Neural progenitor cell (in vitro differentiated cells): Measurements from ENCODE around the gene PPFIBP1. TPM values are rescaled to one million over a fixed set of nuclear protein-coding genes. Genes with fewer than 3 reads are reported as not detected.
"Not testable (repeated sequence)": the region's sequence is repeated elsewhere in the genome, so short reads cannot be mapped to it uniquely, and the experiment has no call there.

ENCODE experiments used
- DNase-seq: peaks from one replicate; pipeline ENCODE4 v3.0.0-alpha.2; 2016; ENCODE audit warnings: low spot score
- H2AFZ ChIP-seq: fragments of 200-600 bp; sonication (generic); replicated peaks from 2 replicates; pipeline ENCODE4 v1.6.1; 2016; ENCODE audit warnings: antibody characterized with exemption
- H3F3A ChIP-seq: fragments of 200-600 bp; sonication (generic); 2 replicates; pipeline ENCODE4 v1.6.1; 2016; ENCODE audit warnings: antibody characterized with exemption, low read depth
- H3K27ac ChIP-seq: fragments of 200-600 bp; sonication (generic); 2 replicates; pipeline ENCODE4 v1.5.1; 2016; ENCODE audit warnings: mild to moderate bottlenecking
- H3K27me3 ChIP-seq: fragments of 200-600 bp; sonication (generic); 2 replicates; pipeline ENCODE4 v1.6.1; 2016; ENCODE audit warnings: mild to moderate bottlenecking, moderate library complexity
- H3K36me3 ChIP-seq: fragments of 200-600 bp; sonication (generic); 2 replicates; pipeline ENCODE4 v1.5.1; 2016
- H3K4me1 ChIP-seq: fragments of 200-600 bp; sonication (generic); 2 replicates; pipeline ENCODE4 v1.6.1; 2016; ENCODE audit warnings: mixed run types
- H3K4me2 ChIP-seq: fragments of 200-600 bp; sonication (generic); 2 replicates; pipeline ENCODE4 v1.6.1; 2016
- H3K4me3 ChIP-seq: fragments of 200-600 bp; sonication (generic); 2 replicates; pipeline ENCODE4 v1.5.1; 2016
- H3K79me2 ChIP-seq: fragments of 200-600 bp; sonication (generic); 2 replicates; pipeline ENCODE4 v1.6.1; 2016; ENCODE audit warnings: low read depth
- H3K9ac ChIP-seq: fragments of 200-600 bp; sonication (generic); 2 replicates; pipeline ENCODE4 v1.6.1; 2016
- H3K9me3 ChIP-seq: fragments of 200-600 bp; sonication (generic); 2 replicates; pipeline ENCODE4 v1.5.1; 2016; ENCODE audit warnings: low read depth
- H4K20me1 ChIP-seq: fragments of 200-600 bp; sonication (generic); 2 replicates; pipeline ENCODE4 v1.6.1; 2016; ENCODE audit warnings: low read depth
- H3K27ac Mint-ChIP-seq: 3 replicates; pipeline ENCODE4 v1.8.0; 2021; ENCODE audit warnings: mixed read lengths
- H3K27me3 Mint-ChIP-seq: 2 replicates; pipeline ENCODE4 v1.8.0; 2022; ENCODE audit warnings: low read depth, mild to moderate bottlenecking, inconsistent platforms, moderate library complexity, mixed read lengths; ENCODE audit not compliant: insufficient read depth
- H3K36me3 Mint-ChIP-seq: 3 replicates; pipeline ENCODE4 v1.8.0; 2021; ENCODE audit warnings: mixed read lengths
- H3K4me1 Mint-ChIP-seq: 3 replicates; pipeline ENCODE4 v1.8.0; 2021; ENCODE audit warnings: mixed read lengths
- H3K4me3 Mint-ChIP-seq: 3 replicates; pipeline ENCODE4 v1.8.0; 2021; ENCODE audit warnings: mild to moderate bottlenecking, moderate library complexity, mixed read lengths
- H3K9me3 Mint-ChIP-seq: 3 replicates; pipeline ENCODE4 v1.8.0; 2020; ENCODE audit warnings: mixed read lengths
- EZH2 ChIP-seq: fragments of 200-600 bp; sonication (generic); IDR thresholded peaks from 2 replicates; pipeline ENCODE4 v1.6.1; 2017; ENCODE audit warnings: antibody characterized with exemption, mild to moderate bottlenecking, moderate library complexity
- EZH2phosphoT487 ChIP-seq: fragments of 200-600 bp; sonication (generic); IDR thresholded peaks from 2 replicates; pipeline ENCODE4 v1.6.1; 2017; ENCODE audit warnings: antibody characterized with exemption
- total RNA-seq: library from RNA; depleted of rRNA; stranded (reverse); fragments of >200 nt; gene quantifications from 2 replicates; pipeline ENCODE4 v1.2.3, GENCODE V29; 2015; ENCODE audit warnings: low replicate concordance
- TF ChIP-seq, protein P1 (sequence below): fragments of 200-600 bp; sonication (generic); IDR thresholded peaks from 2 replicates; pipeline ENCODE4 v1.5.1; 2017; ENCODE audit warnings: antibody characterized with exemption, mild to moderate bottlenecking

PPFIBP1 gene
- total RNA-seq, 1 donor from 2014 or later, result 61.7 TPM

DNA sequence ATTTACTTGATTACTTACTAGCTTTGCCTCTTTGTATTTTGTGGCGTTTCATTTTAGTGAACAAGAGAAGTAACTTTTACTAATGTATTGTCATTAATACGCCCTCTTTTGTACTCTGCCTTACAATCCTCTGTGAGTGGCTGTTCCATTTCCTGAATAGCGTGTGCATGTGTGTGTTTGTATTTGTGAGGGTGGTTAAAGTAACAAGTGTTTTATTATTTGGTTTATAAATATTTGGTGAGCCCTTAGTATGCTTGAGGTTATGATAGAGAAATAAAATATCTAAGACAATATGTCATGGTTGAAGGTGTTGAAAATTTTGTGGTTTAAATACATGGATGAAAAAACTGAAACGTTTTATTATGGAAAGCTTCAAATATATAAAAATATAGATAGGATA, 100.6 kb downstream of the PPFIBP1 start:
- no peak overlapping the region for H3K4me3 Mint-ChIP-seq
- Histone ChIP-seq H3K4me2 (no peak overlapping the region), H3K9me3 (no peaks in the 10 kb centered on the region), H3K4me3 (no peak overlapping the region), H3K27me3 (no peaks in the 10 kb centered on the region), H3K4me1 (no peaks in the 10 kb centered on the region), H3K9ac (no peak overlapping the region), H3K27ac (no peak overlapping the region), H3F3A (no peaks in the 10 kb centered on the region), H3K36me3 (no peaks in the 10 kb centered on the region), H2AFZ (no peak overlapping the region), H4K20me1 (no peaks in the 10 kb centered on the region), H3K79me2 (no peaks in the 10 kb centered on the region)
- H3K36me3 Mint-ChIP-seq, result no peaks in the 10 kb centered on the region
- TF ChIP-seq EZH2phosphoT487 (no peak), EZH2 (no peak)
- TF ChIP-seq, protein P1, sequence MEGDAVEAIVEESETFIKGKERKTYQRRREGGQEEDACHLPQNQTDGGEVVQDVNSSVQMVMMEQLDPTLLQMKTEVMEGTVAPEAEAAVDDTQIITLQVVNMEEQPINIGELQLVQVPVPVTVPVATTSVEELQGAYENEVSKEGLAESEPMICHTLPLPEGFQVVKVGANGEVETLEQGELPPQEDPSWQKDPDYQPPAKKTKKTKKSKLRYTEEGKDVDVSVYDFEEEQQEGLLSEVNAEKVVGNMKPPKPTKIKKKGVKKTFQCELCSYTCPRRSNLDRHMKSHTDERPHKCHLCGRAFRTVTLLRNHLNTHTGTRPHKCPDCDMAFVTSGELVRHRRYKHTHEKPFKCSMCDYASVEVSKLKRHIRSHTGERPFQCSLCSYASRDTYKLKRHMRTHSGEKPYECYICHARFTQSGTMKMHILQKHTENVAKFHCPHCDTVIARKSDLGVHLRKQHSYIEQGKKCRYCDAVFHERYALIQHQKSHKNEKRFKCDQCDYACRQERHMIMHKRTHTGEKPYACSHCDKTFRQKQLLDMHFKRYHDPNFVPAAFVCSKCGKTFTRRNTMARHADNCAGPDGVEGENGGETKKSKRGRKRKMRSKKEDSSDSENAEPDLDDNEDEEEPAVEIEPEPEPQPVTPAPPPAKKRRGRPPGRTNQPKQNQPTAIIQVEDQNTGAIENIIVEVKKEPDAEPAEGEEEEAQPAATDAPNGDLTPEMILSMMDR, result no peak
- no peak overlapping the region for H3K27ac Mint-ChIP-seq
- DNase-seq, result no peak
- peaks cover 3% of the 10 kb centered on the region for H3K4me1 Mint-ChIP-seq
- no peaks in the 10 kb centered on the region for H3K27me3 Mint-ChIP-seq
- H3K9me3 Mint-ChIP-seq, result no peaks in the 10 kb centered on the region

DNA sequence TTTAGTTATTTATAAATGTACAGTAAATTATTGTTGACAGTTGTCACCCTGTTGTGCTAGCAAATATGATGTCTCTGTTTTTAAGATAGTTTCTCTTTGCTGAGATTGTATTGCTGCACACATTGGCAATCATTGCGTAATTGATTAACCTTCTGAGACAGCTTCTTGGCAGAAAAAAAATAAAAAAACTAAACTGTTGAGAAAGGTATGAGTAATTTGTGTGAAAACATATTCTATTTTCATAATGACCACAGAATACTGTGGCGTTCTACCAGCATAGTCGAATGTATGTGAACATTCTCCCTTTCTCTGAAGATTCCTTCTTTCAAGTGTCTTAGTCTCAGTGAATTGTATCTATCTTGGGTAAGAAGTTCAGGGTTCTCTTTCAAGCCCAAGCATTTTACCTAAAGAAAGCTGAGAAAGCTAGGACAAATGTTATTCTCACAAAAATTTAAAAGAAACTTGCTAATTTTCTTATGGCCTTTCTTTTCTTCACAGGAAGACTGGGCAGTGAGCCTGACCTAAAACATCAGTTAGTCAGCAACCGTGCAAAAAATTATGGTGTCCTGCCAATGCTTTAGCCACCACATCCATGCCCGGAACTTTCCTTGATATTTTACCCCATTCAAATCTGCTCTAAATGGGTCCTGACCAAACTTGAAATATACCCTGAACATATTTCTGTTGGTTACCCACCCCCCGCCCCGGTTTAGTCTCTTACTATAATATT, 103.3 kb downstream of the PPFIBP1 start:
- TF ChIP-seq EZH2, result no peak
- Histone ChIP-seq H3K9me3 (no peaks in the 10 kb centered on the region), H3K27me3 (no peaks in the 10 kb centered on the region), H3K79me2 (no peaks in the 10 kb centered on the region), H3K36me3 (no peaks in the 10 kb centered on the region), H3K4me1 (no peaks in the 10 kb centered on the region), H2AFZ (no peak overlapping the region), H3K9ac (no peak overlapping the region), H3F3A (no peaks in the 10 kb centered on the region), H3K27ac (no peak overlapping the region), H3K4me2 (no peak overlapping the region), H3K4me3 (no peak overlapping the region), H4K20me1 (no peaks in the 10 kb centered on the region)
- Mint-ChIP-seq H3K4me1 (peaks cover 3% of the 10 kb centered on the region), H3K27me3 (no peaks in the 10 kb centered on the region), H3K36me3 (no peaks in the 10 kb centered on the region), H3K9me3 (no peaks in the 10 kb centered on the region), H3K4me3 (no peak overlapping the region), H3K27ac (no peak overlapping the region)
- DNase-seq, result no peak

DNA sequence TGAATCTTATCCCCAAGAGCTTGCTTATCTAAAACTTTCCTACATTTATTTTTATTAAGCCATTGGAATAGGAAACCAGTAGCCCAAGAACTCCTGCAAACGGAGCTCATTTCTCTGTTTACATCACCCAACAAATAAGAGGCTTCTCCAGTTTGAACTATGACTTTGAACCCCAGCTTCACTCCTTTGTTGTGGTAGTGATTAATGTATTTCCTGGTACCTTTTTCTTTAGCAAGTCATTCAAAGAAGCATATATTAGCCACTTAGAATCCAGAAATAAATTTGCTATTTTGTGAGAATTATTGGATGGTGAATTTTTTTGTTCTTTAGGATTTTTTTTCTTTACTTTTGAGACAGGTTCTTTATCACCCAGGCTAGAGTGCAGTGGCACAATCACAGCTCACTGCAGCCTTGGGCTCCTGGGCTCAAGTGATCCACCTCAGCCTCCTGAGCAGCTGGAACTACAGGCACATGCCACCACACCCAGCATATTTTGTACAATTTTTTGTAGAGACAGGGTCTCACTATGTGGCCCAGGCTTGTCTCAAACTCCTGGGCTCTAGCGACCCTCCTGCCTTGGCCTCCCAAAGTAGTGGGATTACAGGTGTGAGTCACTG, 104.0 kb downstream of the PPFIBP1 start:
- not testable (repeated sequence) for H3K27ac ChIP-seq, H3K9ac ChIP-seq, H3K79me2 ChIP-seq, H3K4me1 ChIP-seq, H3K4me3 ChIP-seq, H3K9me3 ChIP-seq, H2AFZ ChIP-seq, H3K4me1 Mint-ChIP-seq, H3K27me3 Mint-ChIP-seq, H3K36me3 Mint-ChIP-seq, DNase-seq, H3K4me2 ChIP-seq, H4K20me1 ChIP-seq, H3K9me3 Mint-ChIP-seq, H3F3A ChIP-seq, H3K27ac Mint-ChIP-seq, H3K27me3 ChIP-seq, H3K4me3 Mint-ChIP-seq, H3K36me3 ChIP-seq

DNA sequence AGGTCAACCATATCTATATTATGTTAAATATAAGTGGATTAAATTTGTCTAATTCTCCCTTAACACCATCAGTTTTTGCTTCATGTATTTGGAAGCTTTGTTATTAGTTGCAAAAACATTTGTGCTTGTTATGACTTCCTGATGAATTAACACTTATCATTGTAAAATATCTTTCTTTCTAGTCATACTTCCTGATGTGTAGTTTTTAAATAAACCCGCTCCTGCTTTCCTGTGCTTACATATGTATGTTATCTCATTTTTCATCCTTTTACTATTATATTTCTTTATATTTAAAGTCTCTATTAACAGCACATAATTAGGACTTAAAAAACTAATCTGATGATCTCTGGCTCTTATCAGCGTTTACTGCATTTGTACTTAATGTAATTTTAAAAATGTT, 106.2 kb downstream of the PPFIBP1 start:
- not testable (repeated sequence) for H3K27ac Mint-ChIP-seq, H3K27me3 Mint-ChIP-seq, H3K4me3 Mint-ChIP-seq, H3K9me3 ChIP-seq, H3K9ac ChIP-seq, H3K4me1 ChIP-seq, H3K4me2 ChIP-seq, DNase-seq, H3K9me3 Mint-ChIP-seq, H2AFZ ChIP-seq, H4K20me1 ChIP-seq, H3K4me1 Mint-ChIP-seq, H3F3A ChIP-seq, H3K27me3 ChIP-seq, H3K36me3 Mint-ChIP-seq, H3K27ac ChIP-seq, H3K79me2 ChIP-seq, H3K36me3 ChIP-seq, H3K4me3 ChIP-seq

DNA sequence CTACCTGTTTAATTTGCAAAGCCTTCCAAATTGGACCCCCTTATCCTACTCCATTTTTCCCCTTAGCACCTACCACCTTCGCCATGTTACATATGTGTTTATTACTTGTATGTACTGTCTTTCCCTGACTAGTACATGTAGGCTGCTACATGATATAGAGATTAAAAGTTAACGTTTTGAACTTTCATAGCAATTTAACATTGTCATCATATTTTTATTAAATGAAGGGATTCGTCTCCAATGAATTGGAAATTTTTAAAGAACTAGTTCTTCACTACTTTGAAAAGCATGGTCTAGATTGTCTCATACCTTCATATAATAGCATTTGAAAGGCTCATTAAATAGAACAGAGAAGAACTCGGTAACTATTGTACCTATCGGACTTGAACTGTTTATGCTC, 107.4 kb downstream of the PPFIBP1 start:
- Mint-ChIP-seq H3K9me3 (no peaks in the 10 kb centered on the region), H3K4me3 (no peak overlapping the region), H3K4me1 (no peaks in the 10 kb centered on the region), H3K27me3 (no peaks in the 10 kb centered on the region), H3K27ac (no peak overlapping the region), H3K36me3 (peaks cover 3% of the 10 kb centered on the region)
- no peaks in the 10 kb centered on the region for H3K79me2 ChIP-seq
- H3K9ac ChIP-seq, result no peak overlapping the region
- no peak for DNase-seq
- H3F3A ChIP-seq, result no peaks in the 10 kb centered on the region
- no peaks in the 10 kb centered on the region for H3K36me3 ChIP-seq
- H3K27me3 ChIP-seq, result no peaks in the 10 kb centered on the region
- no peak overlapping the region for H2AFZ ChIP-seq
- TF ChIP-seq, protein P1, result no peak
- TF ChIP-seq EZH2, result no peak
- TF ChIP-seq EZH2phosphoT487, result no peak
- no peaks in the 10 kb centered on the region for H4K20me1 ChIP-seq
- H3K4me2 ChIP-seq, result no peak overlapping the region
- no peak overlapping the region for H3K4me3 ChIP-seq
- no peak overlapping the region for H3K27ac ChIP-seq
- H3K9me3 ChIP-seq, result no peaks in the 10 kb centered on the region
- H3K4me1 ChIP-seq, result no peaks in the 10 kb centered on the region
